ENCODE measurements around the gene ARHGAP26. TPM values are rescaled to one million over a fixed set of nuclear protein-coding genes. Genes with fewer than 3 reads are reported as not detected.

Gene ARHGAP26
- total RNA-seq, 2 donors from 2014 or later, result 27.5 to 80.7 TPM

GRCh38 chr5:142825378-142826089 lies 55.4 kb downstream of the ARHGAP26 start:
- Histone ChIP-seq H3K9me3 (no peaks in the 10 kb centered on the region), H3K36me3 (no peaks in the 10 kb centered on the region), H3K4me1 (ENCODE audit: control insufficient read depth in 1 of 2, low read depth in 2 of 2) (peaks cover 42 to 73% of the 10 kb centered on the region in 2 donors), H3K4me3 (peak overlapping the region; percentile 27), H3K27ac (peak overlapping the region; percentile 17 to 40), H3K27me3 (replicated peaks; ENCODE audit: insufficient read depth) (no peaks in the 10 kb centered on the region)
- no peak for DNase-seq (ENCODE audit: low spot score)
- no peak for ATAC-seq (ENCODE audit: insufficient number of reproducible peaks, low FRiP score, low read depth)
- TF ChIP-seq, protein P1, sequence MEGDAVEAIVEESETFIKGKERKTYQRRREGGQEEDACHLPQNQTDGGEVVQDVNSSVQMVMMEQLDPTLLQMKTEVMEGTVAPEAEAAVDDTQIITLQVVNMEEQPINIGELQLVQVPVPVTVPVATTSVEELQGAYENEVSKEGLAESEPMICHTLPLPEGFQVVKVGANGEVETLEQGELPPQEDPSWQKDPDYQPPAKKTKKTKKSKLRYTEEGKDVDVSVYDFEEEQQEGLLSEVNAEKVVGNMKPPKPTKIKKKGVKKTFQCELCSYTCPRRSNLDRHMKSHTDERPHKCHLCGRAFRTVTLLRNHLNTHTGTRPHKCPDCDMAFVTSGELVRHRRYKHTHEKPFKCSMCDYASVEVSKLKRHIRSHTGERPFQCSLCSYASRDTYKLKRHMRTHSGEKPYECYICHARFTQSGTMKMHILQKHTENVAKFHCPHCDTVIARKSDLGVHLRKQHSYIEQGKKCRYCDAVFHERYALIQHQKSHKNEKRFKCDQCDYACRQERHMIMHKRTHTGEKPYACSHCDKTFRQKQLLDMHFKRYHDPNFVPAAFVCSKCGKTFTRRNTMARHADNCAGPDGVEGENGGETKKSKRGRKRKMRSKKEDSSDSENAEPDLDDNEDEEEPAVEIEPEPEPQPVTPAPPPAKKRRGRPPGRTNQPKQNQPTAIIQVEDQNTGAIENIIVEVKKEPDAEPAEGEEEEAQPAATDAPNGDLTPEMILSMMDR (IDR thresholded peaks at IDR 0.05), result no peak

DNA sequence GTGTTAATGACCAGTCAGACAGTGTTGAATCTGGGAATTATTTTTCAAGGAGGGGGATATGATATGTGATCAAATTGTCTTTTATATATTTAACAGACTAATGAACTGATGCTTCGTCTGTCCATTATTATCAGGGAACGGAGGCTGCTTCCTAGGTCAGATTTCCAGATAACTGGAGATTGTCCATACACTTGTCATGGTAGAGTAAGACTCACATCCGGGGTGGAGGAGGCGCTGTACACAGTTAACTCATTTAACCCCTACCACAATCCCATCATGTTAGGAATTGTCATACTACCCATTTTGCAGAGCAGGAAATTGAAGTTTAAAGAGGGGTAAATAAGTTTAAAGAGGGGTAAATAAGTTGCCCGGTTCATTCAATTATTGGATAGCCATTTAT lies 55.9 kb downstream of the ARHGAP26 start:
- Histone ChIP-seq H3K4me3 (no peak overlapping the region), H3K36me3 (no peaks in the 10 kb centered on the region), H3K9me3 (no peaks in the 10 kb centered on the region), H3K27ac (peak overlapping the region; percentile 35 to 40), H3K27me3 (replicated peaks; ENCODE audit: insufficient read depth) (no peaks in the 10 kb centered on the region), H3K4me1 (ENCODE audit: control insufficient read depth in 1 of 2, low read depth in 2 of 2) (peaks cover 42 to 79% of the 10 kb centered on the region in 2 donors)
- TF ChIP-seq, protein P1 (IDR thresholded peaks at IDR 0.05), result no peak
- no peak for ATAC-seq (ENCODE audit: insufficient number of reproducible peaks, low FRiP score, low read depth)
- DNase-seq (ENCODE audit: low spot score), result no peak

GRCh38 chr5:142826741-142827492 lies 56.7 kb downstream of the ARHGAP26 start:
- TF ChIP-seq, protein P1 (IDR thresholded peaks at IDR 0.05), result no peak
- Histone ChIP-seq H3K36me3 (no peaks in the 10 kb centered on the region), H3K27ac (peak overlapping the region; percentile 35 to 40), H3K9me3 (no peaks in the 10 kb centered on the region), H3K4me3 (no peak overlapping the region), H3K27me3 (replicated peaks; ENCODE audit: insufficient read depth) (no peaks in the 10 kb centered on the region), H3K4me1 (ENCODE audit: control insufficient read depth in 1 of 2, low read depth in 2 of 2) (peaks cover 41 to 82% of the 10 kb centered on the region in 2 donors)
- ATAC-seq (ENCODE audit: insufficient number of reproducible peaks, low FRiP score, low read depth) (no peak), DNase-seq (ENCODE audit: low spot score) (no peak)

DNA sequence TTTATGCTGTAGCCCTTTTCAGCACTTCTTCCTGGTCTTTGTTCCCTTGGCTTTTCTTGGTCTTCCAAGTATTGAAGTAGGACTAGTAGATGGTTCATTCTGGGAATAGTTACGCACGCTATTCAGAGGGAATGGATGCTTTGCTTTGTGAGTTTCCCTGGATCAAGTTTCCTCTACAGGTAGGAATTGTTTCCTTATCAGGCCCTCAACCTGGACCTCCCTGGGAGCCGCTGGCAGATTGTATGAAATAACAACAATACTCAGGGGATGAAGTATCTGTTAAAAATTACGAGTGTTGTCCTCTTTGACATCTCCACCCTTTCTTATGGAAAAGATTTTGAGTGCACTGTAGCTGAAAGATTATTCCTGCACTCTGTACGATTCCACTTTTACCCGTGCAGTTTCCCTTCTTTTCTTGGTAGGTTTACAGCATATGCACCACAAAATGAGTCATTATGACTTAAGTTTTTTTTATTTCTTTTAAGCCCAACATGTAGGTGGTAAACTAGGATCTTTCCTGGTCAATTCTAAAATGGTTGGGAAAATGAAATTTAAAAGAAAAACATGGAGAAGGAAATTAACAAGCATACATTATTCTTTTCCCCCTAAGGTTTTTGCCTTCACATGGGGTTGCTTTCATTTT lies 57.9 kb downstream of the ARHGAP26 start:
- Histone ChIP-seq H3K9me3 (no peaks in the 10 kb centered on the region), H3K4me1 (ENCODE audit: control insufficient read depth in 1 of 2, low read depth in 2 of 2) (peaks cover 37 to 78% of the 10 kb centered on the region in 2 donors), H3K27me3 (replicated peaks; ENCODE audit: insufficient read depth) (no peaks in the 10 kb centered on the region), H3K4me3 (no peak overlapping the region), H3K36me3 (no peaks in the 10 kb centered on the region), H3K27ac (no peak overlapping the region)
- TF ChIP-seq, protein P1 (IDR thresholded peaks at IDR 0.05), result no peak
- DNase-seq (ENCODE audit: low spot score), result no peak
- no peak for ATAC-seq (ENCODE audit: insufficient number of reproducible peaks, low FRiP score, low read depth)

All from thoracic aorta (tissue), 2 donors.